Measurements from ENCODE around the gene RFX4.

The RFX4 gene

DNA sequence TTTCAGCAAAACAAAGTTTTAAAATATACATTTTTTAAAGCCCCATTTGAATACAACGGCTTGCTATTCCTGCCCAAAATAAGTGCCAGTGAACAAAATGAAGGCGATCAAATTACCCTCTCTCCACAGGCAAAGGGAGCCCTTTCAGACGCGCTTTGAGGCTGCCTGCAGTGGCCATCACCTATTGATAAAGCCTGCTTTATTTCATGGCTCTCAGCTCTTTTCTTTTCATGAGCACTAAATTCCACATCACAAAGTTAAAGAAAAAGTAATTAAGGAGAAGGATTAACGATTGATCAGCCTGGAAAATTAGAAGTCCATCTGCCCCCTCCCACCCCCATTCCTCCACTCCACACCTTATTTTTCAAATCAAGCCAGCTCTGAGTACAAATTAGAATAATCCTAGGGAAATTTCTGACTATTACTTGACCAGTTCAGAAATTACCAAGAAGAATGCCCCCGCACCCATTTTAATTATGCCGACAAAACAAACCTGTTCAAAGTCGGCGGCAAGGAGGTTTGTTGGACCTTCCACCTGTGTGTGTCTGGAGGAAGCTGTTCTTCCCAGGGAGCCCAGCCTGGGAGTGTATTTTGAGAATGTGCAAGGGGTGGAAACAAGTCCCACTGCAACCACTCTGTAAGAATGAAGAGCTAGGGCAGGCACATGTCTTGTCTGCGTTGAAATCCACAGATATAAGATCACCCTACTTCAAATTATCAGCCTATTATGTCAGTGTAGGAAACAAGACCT lies 127.5 kb downstream of the RFX4 start:
- DNase-seq (ENCODE audit: low read depth): no peak
- TF ChIP-seq, protein P1, sequence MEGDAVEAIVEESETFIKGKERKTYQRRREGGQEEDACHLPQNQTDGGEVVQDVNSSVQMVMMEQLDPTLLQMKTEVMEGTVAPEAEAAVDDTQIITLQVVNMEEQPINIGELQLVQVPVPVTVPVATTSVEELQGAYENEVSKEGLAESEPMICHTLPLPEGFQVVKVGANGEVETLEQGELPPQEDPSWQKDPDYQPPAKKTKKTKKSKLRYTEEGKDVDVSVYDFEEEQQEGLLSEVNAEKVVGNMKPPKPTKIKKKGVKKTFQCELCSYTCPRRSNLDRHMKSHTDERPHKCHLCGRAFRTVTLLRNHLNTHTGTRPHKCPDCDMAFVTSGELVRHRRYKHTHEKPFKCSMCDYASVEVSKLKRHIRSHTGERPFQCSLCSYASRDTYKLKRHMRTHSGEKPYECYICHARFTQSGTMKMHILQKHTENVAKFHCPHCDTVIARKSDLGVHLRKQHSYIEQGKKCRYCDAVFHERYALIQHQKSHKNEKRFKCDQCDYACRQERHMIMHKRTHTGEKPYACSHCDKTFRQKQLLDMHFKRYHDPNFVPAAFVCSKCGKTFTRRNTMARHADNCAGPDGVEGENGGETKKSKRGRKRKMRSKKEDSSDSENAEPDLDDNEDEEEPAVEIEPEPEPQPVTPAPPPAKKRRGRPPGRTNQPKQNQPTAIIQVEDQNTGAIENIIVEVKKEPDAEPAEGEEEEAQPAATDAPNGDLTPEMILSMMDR (conservative IDR thresholded peaks at IDR 0.05; ENCODE audit: control insufficient read depth, insufficient read depth, low read depth, low read length): no peak
- H3K4me3 ChIP-seq (ENCODE audit: control insufficient read depth, low read depth, low read length): no peak overlapping the region

DNA sequence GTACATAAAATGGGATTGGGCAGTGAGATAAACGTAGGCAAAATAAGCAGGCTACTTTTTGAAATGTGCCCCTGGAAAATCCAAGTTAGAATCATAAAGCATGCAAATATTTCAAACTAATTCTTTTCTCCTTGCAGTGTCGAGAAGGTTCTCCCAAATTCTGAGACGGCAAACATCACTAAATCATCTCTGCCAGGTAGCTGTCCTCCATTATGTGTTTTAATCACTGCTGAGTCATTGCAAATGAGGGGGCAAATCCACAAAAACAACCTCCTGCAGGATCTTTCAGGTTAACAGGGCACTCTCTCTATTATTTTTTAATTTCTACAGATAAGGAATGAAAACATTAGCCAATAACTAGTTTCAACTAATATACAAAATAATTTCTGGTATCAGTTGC lies 128.5 kb downstream of the RFX4 start:
- no peak overlapping the region for H3K4me3 ChIP-seq (ENCODE audit: control insufficient read depth, low read depth, low read length)
- no peak for DNase-seq (ENCODE audit: low read depth)
- TF ChIP-seq, protein P1 (conservative IDR thresholded peaks at IDR 0.05; ENCODE audit: control insufficient read depth, insufficient read depth, low read depth, low read length): no peak

DNA sequence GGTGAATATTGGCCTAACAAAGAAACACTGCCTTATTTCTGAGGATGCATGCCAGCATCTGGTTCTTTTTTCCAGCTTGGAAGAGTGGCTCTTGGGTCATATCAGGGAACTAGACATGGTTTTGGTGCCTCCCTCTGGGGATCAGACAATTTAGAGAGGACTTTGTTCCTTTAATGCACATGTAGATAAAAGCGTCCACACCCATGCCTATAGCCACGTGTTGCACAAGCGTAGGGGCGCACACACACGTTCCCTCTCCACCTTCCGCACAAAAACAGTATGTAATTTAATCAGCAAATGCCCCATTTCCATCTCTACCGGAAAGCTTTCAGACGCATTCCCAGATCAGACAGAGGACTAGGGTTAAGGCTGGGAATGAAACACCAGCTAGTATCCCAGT lies 130.0 kb downstream of the RFX4 start:
- TF ChIP-seq, protein P1 (conservative IDR thresholded peaks at IDR 0.05; ENCODE audit: control insufficient read depth, insufficient read depth, low read depth, low read length): no peak
- H3K4me3 ChIP-seq (ENCODE audit: control insufficient read depth, low read depth, low read length): no peak overlapping the region
- DNase-seq (ENCODE audit: low read depth): no peak

DNA sequence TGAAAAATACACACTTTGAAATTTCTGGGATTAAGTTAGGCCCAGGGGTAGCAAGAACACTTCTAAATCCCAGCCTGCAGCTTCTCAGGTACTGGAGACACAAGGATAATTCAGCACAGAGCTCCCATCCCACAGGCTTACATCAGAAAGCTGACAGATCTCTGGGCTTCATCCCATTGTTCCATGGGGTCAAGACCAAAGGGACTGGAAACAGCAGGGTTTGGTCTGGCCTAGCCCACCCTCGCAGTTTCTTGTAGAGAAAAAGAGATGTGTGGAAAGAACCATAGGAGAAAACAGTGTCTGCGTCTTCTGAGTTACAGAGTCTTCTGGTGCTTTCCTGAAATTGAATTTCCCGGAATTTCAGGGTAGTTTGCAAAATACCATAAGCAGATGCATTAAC lies 132.1 kb downstream of the RFX4 start:
- TF ChIP-seq, protein P1 (conservative IDR thresholded peaks at IDR 0.05; ENCODE audit: control insufficient read depth, insufficient read depth, low read depth, low read length): no peak
- H3K4me3 ChIP-seq (ENCODE audit: control insufficient read depth, low read depth, low read length): no peak overlapping the region
- no peak for DNase-seq (ENCODE audit: low read depth)

DNA sequence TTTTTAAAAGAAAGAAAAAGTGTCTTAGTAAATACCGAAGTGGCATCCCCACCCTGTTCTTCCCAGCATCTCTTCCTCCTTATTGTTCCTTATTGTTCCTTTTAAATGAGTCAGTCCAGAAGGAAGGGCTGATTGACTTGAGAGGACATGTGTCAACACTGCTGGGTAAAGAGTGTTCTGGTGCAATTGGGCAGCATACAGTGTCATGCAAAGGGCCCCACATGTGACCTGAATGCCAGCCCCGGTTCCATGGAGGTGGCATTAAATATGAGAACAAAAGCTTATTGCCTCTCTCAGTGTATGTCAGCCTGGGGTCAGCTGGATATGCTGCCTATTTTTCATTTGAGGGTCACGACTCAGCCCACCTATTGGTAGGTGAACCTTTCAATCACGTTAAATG lies 132.8 kb downstream of the RFX4 start:
- TF ChIP-seq, protein P1 (conservative IDR thresholded peaks at IDR 0.05; ENCODE audit: control insufficient read depth, insufficient read depth, low read depth, low read length): no peak
- no peak for DNase-seq (ENCODE audit: low read depth)
- no peak overlapping the region for H3K4me3 ChIP-seq (ENCODE audit: control insufficient read depth, low read depth, low read length)

DNA sequence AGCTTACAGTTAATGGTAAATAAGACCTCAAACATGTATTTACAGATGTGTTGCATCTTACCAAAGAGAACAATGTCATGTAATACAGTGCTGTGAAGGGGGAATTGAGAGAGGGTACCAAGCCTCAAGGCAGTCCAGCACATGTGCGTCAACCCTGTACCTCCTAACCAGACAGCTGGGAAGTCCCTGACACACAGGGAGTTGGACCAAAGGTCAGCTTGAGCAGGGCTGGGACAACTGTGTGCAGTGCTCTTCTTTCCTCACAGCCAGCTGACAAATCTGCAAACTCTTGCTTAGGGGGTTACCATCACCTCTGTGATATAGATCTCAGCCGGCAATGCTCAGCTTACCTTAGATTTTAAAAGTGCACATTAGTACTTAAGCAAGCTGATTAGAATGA lies 134.9 kb downstream of the RFX4 start:
- no peak for DNase-seq (ENCODE audit: low read depth)
- TF ChIP-seq, protein P1 (conservative IDR thresholded peaks at IDR 0.05; ENCODE audit: control insufficient read depth, insufficient read depth, low read depth, low read length): no peak
- no peak overlapping the region for H3K4me3 ChIP-seq (ENCODE audit: control insufficient read depth, low read depth, low read length)
